A549 (cell line): ENCODE data around the gene CENPB. TPM values are rescaled to one million over a fixed set of nuclear protein-coding genes. Genes with fewer than 3 reads are reported as not detected.

Source experiments
- BHLHE40 ChIP-seq: IDR thresholded peaks from 2 replicates; pipeline ENCODE4 v1.6.1; 2012; ENCODE audit warnings: low read depth, low read length, inconsistent platforms
- CBX8 ChIP-seq: fragments of 200-600 bp; sonication (generic); IDR thresholded peaks from 2 replicates; pipeline ENCODE4 v1.6.1; 2016
- CEBPB ChIP-seq, 2 experiments: fragments of >200 bp in 1 of 2; sonication (Bioruptor Twin) in 1 of 2; formaldehyde crosslinking in 1 of 2; IDR thresholded peaks; 2 replicates each; pipeline ENCODE4 v1.6.1; 2012 to 2016
- E2F6 ChIP-seq: IDR thresholded peaks from 2 replicates; pipeline ENCODE4 v1.6.1; 2012; ENCODE audit warnings: low read depth, borderline replicate concordance
- EP300 ChIP-seq, 2 experiments: fragments of >200 bp; sonication (Bioruptor Twin); formaldehyde crosslinking; IDR thresholded peaks; 2 replicates in 1 of 2; 3 replicates in 1 of 2; pipeline ENCODE4 v1.6.1; 2016 to 2017
- FOSL2 ChIP-seq, 2 experiments: fragments of 450-650 bp in 1 of 2; fragments of >200 bp in 1 of 2; sonication (Bioruptor Twin) in 1 of 2; formaldehyde crosslinking; IDR thresholded peaks; 2 replicates each; pipeline versions ENCODE4 v1.5.0 to v1.6.1; 2016 to 2020; ENCODE audit warnings: mild to moderate bottlenecking in 1 of 2, moderate library complexity in 1 of 2
- FOXS1 ChIP-seq: fragments of 250-450 bp; sonication (Bioruptor Pico); IDR thresholded peaks from 2 replicates; pipeline ENCODE4 v1.5.0; 2020; ENCODE audit warnings: mild to moderate bottlenecking, moderate library complexity
- HES2 ChIP-seq: fragments of >200 bp; sonication (Bioruptor Twin); formaldehyde crosslinking; IDR thresholded peaks from 2 replicates; pipeline ENCODE4 v1.6.1; 2016
- HEYL ChIP-seq: fragments of 250-450 bp; sonication (Bioruptor Pico); IDR thresholded peaks from 2 replicates; pipeline ENCODE4 v1.8.0; 2021; ENCODE audit warnings: mild to moderate bottlenecking, moderate library complexity
- HOXA7 ChIP-seq: fragments of 250-450 bp; sonication (Bioruptor Pico); IDR thresholded peaks from 2 replicates; pipeline ENCODE4 v1.5.0; 2020; ENCODE audit warnings: mild to moderate bottlenecking, moderate library complexity
- HOXB13 ChIP-seq: fragments of 250-450 bp; sonication (Bioruptor Pico); IDR thresholded peaks from 2 replicates; pipeline ENCODE4 v1.5.0; 2020; ENCODE audit warnings: low read depth, mild to moderate bottlenecking, moderate library complexity
- HOXB5 ChIP-seq: fragments of 250-450 bp; sonication (Bioruptor Pico); IDR thresholded peaks from 2 replicates; pipeline ENCODE4 v1.5.0; 2020; ENCODE audit warnings: mild to moderate bottlenecking, moderate library complexity
- JUN ChIP-seq, 2 experiments: fragments of >200 bp; sonication (Bioruptor Twin); formaldehyde crosslinking; IDR thresholded peaks; 2 replicates in 1 of 2; 3 replicates in 1 of 2; pipeline ENCODE4 v1.6.1; 2016 to 2017
- JUNB ChIP-seq: fragments of >200 bp; sonication (Bioruptor Twin); formaldehyde crosslinking; IDR thresholded peaks from 2 replicates; pipeline ENCODE4 v1.6.1; 2016
- KDM1A ChIP-seq: fragments of 200-600 bp; sonication (generic); IDR thresholded peaks from 2 replicates; pipeline ENCODE4 v1.6.1; 2016; ENCODE audit warnings: low read depth, mild to moderate bottlenecking
- KDM5A ChIP-seq: fragments of 200-600 bp; sonication (generic); IDR thresholded peaks from 2 replicates; pipeline ENCODE4 v1.6.1; 2016; ENCODE audit warnings: antibody characterized with exemption, mild to moderate bottlenecking
- MAFK ChIP-seq: fragments of 450-650 bp; IDR thresholded peaks from 2 replicates; pipeline ENCODE4 v1.6.1; 2014; ENCODE audit not compliant: partially characterized antibody
- MAZ ChIP-seq: fragments of 150-350 bp; IDR thresholded peaks from 2 replicates; pipeline ENCODE4 v1.6.1; 2014; ENCODE audit warnings: antibody characterized with exemption, low read depth, low read length, borderline replicate concordance
- MYC ChIP-seq: IDR thresholded peaks from 2 replicates; pipeline ENCODE4 v1.6.1; 2012; ENCODE audit warnings: mild to moderate bottlenecking, inconsistent platforms, low read length, improper control_type of control experiment, borderline replicate concordance
- NFE2L2 ChIP-seq: fragments of 150-350 bp; conservative IDR thresholded peaks from 2 replicates; pipeline ENCODE4 v1.6.1; 2014; ENCODE audit warnings: low read length
- PHF8 ChIP-seq: fragments of 200-600 bp; sonication (generic); IDR thresholded peaks from 2 replicates; pipeline ENCODE4 v1.6.1; 2016; ENCODE audit warnings: low read depth, mild to moderate bottlenecking, antibody characterized with exemption, moderate library complexity, borderline replicate concordance
- POLR2A ChIP-seq: IDR thresholded peaks from 2 replicates; pipeline ENCODE4 v1.6.1; 2012; ENCODE audit warnings: mild to moderate bottlenecking, low read length
- POLR2AphosphoS2 ChIP-seq: conservative IDR thresholded peaks from 2 replicates; pipeline ENCODE4 v1.6.1; 2012; ENCODE audit warnings: low read length, improper control_type of control experiment, inconsistent platforms
- RAD21 ChIP-seq, 2 experiments: fragments of >200 bp in 1 of 2; sonication (Bioruptor Twin) in 1 of 2; formaldehyde crosslinking in 1 of 2; IDR thresholded peaks in 1 of 2; conservative IDR thresholded peaks in 1 of 2; 2 replicates in 1 of 2; 3 replicates in 1 of 2; pipeline ENCODE4 v1.6.1; 2012 to 2018; ENCODE audit warnings: inconsistent platforms in 1 of 2
- RARB ChIP-seq: fragments of 250-450 bp; sonication (Bioruptor Pico); IDR thresholded peaks from 2 replicates; pipeline ENCODE4 v1.8.0; 2021; ENCODE audit warnings: mild to moderate bottlenecking, moderate library complexity
- SMC3 ChIP-seq: fragments of >200 bp; sonication (Bioruptor Twin); formaldehyde crosslinking; IDR thresholded peaks from 3 replicates; pipeline ENCODE4 v1.6.1; 2018; ENCODE audit warnings: inconsistent platforms
- SREBF2 ChIP-seq: fragments of 450-650 bp; IDR thresholded peaks from 2 replicates; pipeline ENCODE4 v1.6.1; 2014; ENCODE audit warnings: mild to moderate bottlenecking, moderate library complexity
- TFCP2L1 ChIP-seq: fragments of 250-450 bp; sonication (Bioruptor Pico); IDR thresholded peaks from 2 replicates; pipeline ENCODE4 v1.5.0; 2021; ENCODE audit warnings: mild to moderate bottlenecking
- TP53 ChIP-seq: fragments of 250-450 bp; sonication (Bioruptor Pico); IDR thresholded peaks from 2 replicates; pipeline ENCODE4 v1.5.0; 2021; ENCODE audit warnings: mild to moderate bottlenecking, moderate library complexity
- ZC3H11A ChIP-seq: fragments of 450-650 bp; IDR thresholded peaks from 2 replicates; pipeline ENCODE4 v1.6.1; 2014; ENCODE audit warnings: antibody characterized with exemption, mild to moderate bottlenecking
- ZFP36 ChIP-seq: fragments of 450-650 bp; IDR thresholded peaks from 2 replicates; pipeline ENCODE4 v1.6.1; 2014; ENCODE audit warnings: borderline replicate concordance; ENCODE audit not compliant: partially characterized antibody
- ZSCAN20 ChIP-seq: fragments of 250-450 bp; sonication (Bioruptor Pico); IDR thresholded peaks from 2 replicates; pipeline ENCODE4 v1.8.0; 2022; ENCODE audit warnings: mild to moderate bottlenecking, moderate library complexity
- polyA plus RNA-seq, 4 experiments: library from polyadenylated mRNA; depleted of rRNA in 3 of 4; stranded (reverse); fragments of >200 nt; fragmentation: RNase III in 1 of 4; extraction: RNeasy Plus Mini Kit Qiagen cat#74134 plus additional on column Dnase treatment in 1 of 4; gene quantifications; 2 replicates in 3 of 4; 3 replicates in 1 of 4; pipeline ENCODE4 v1.2.3, GENCODE V29; 2011 to 2017
- TF ChIP-seq, protein P1 (sequence below): fragments of 250-450 bp; sonication (Bioruptor Pico); IDR thresholded peaks from 2 replicates; pipeline ENCODE4 v1.5.0; 2021; ENCODE audit warnings: mild to moderate bottlenecking, moderate library complexity, borderline replicate concordance
- TF ChIP-seq, protein P2 (sequence below): IDR thresholded peaks from 2 replicates; pipeline ENCODE4 v1.6.1; 2012
- TF ChIP-seq, protein P3 (sequence below): fragments of 250-450 bp; sonication (Bioruptor Pico); IDR thresholded peaks from 2 replicates; pipeline ENCODE4 v1.5.0; 2020; ENCODE audit warnings: low read depth, mild to moderate bottlenecking, moderate library complexity
- TF ChIP-seq, protein P4 (sequence below): fragments of 450-650 bp; IDR thresholded peaks from 2 replicates; pipeline ENCODE4 v1.6.1; 2014; ENCODE audit warnings: antibody characterized with exemption

CENPB gene
- polyA plus RNA-seq, 2 of the 4 experiments (the other 2 are of a cell fraction): 42.6 to 106 TPM

DNA sequence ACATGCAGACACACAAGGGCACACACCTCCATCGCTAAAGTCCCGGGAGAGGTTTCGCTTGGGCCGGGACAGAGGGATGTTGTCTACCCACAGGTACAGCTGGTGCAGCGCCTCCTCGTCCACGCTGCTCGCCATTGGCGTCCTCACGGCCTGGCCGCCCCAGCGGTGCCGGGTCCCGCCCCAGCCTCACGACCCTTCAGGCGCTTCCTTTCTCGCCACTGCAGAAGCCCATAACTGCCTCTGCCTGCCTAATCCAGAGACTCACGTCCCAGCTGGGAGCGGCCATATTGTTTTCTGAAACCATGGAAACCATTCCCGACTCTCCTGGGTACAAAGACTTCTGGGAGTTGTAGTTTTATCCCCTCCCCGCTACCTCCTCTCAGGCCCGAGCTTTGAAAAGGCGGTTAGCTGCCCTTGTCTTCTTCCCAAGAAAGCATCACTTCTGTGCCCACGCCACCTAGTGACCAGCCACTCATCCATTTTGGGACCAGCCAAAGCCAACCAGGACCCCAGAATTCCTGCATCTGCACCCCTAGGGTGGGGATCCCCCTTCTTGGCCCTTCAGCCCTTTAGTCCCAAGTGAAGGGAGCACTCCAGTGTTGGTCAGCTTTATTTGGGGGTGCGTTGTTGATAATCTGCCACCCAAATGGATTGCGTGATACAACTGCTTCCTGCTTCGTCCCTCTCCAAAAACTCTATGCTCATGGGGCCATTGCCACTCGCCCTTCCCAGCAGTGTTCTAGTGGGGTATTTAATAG lies 5.2 kb downstream of the CENPB start, which contains the start of gene SPEF1 (continued):
- TF ChIP-seq, protein P1, sequence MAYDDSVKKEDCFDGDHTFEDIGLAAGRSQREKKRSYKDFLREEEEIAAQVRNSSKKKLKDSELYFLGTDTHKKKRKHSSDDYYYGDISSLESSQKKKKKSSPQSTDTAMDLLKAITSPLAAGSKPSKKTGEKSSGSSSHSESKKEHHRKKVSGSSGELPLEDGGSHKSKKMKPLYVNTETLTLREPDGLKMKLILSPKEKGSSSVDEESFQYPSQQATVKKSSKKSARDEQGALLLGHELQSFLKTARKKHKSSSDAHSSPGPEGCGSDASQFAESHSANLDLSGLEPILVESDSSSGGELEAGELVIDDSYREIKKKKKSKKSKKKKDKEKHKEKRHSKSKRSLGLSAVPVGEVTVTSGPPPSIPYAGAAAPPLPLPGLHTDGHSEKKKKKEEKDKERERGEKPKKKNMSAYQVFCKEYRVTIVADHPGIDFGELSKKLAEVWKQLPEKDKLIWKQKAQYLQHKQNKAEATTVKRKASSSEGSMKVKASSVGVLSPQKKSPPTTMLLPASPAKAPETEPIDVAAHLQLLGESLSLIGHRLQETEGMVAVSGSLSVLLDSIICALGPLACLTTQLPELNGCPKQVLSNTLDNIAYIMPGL (CRISPR knock-in tag): no peak
- TF ChIP-seq KDM1A (no peak), HES2 (no peak), CEBPB (IDR thresholded peaks at IDR 0.05) (no peak), SMC3 (peak; percentile 82), FOSL2 (IDR thresholded peaks at IDR 0.05) (no peak), FOSL2 (CRISPR knock-in tag; IDR thresholded peaks at IDR 0.05) (0 out of 2 replicates have a peak, but pooled peaks have one; percentile 2), PHF8 (no peak), HEYL (CRISPR knock-in tag) (no peak), MYC (no peak; the same call in 1 of the 2 replicates), POLR2AphosphoS2 (peak; percentile 88; the same call in 1 of the 2 replicates), BHLHE40 (no peak), ZC3H11A (no peak), FOXS1 (no peak), TFCP2L1 (CRISPR knock-in tag) (peak; percentile 87; the same call in 1 of the 2 replicates), E2F6 (no peak), HOXB13 (CRISPR knock-in tag) (0 out of 2 replicates have a peak, but pooled peaks have one; percentile 17), ZFP36 (no peak), TP53 (CRISPR knock-in tag) (no peak), EP300 (IDR thresholded peaks at IDR 0.05) (no peak), MAZ (no peak), MAFK (no peak), SREBF2 (no peak), CBX8 (no peak), JUN (IDR thresholded peaks at IDR 0.05) (peak in 1 of 2 experiments; percentile 65; a peak in 2 of 5 replicates), JUNB (no peak), RARB (no peak), KDM5A (0 out of 2 replicates have a peak, but pooled peaks have one; percentile 31), ZSCAN20 (CRISPR knock-in tag) (no peak), HOXB5 (no peak), HOXA7 (no peak; the same call in 1 of the 2 replicates), RAD21 (conservative IDR thresholded peaks at IDR 0.05 in 1 of 2, IDR thresholded peaks at IDR 0.05 in 1 of 2) (peak; percentile 66 to 70), POLR2A (no peak; the same call in 1 of the 2 replicates), NFE2L2 (no peak)
- TF ChIP-seq, protein P2, sequence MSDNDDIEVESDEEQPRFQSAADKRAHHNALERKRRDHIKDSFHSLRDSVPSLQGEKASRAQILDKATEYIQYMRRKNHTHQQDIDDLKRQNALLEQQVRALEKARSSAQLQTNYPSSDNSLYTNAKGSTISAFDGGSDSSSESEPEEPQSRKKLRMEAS: peak; percentile 45; the same call in 1 of the 2 replicates
- TF ChIP-seq, protein P3, sequence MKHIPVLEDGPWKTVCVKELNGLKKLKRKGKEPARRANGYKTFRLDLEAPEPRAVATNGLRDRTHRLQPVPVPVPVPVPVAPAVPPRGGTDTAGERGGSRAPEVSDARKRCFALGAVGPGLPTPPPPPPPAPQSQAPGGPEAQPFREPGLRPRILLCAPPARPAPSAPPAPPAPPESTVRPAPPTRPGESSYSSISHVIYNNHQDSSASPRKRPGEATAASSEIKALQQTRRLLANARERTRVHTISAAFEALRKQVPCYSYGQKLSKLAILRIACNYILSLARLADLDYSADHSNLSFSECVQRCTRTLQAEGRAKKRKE (CRISPR knock-in tag): no peak
- TF ChIP-seq, protein P4, sequence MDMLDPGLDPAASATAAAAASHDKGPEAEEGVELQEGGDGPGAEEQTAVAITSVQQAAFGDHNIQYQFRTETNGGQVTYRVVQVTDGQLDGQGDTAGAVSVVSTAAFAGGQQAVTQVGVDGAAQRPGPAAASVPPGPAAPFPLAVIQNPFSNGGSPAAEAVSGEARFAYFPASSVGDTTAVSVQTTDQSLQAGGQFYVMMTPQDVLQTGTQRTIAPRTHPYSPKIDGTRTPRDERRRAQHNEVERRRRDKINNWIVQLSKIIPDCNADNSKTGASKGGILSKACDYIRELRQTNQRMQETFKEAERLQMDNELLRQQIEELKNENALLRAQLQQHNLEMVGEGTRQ: no peak
